Urothelium cell line (cell line): ENCODE results near the gene LAMC1.

Experiments
- DNase-seq: peaks from one replicate; pipeline ENCODE4 v3.0.0; 2011; ENCODE audit warnings: low spot score, mixed read lengths
- FAIRE-seq: peaks from 2 replicates; lab custom pipeline; 2011; peaks lifted over from hg19 to GRCh38; lab: Jason Lieb, UNC

The LAMC1 gene

GRCh38 chr1:183180218-183180617 lies 157.0 kb downstream of the LAMC1 start:
- FAIRE-seq (no peak), DNase-seq (peak; percentile 36)

- no peak for FAIRE-seq
- peak; percentile 73 for DNase-seq
Measured at GRCh38 chr1:183180634-183181056, 157.4 kb downstream of the LAMC1 start.

- DNase-seq (peak; percentile 86), FAIRE-seq (no peak)
Measured at GRCh38 chr1:183185941-183186490, 162.8 kb downstream of the LAMC1 start, which contains the start of gene LAMC2. Gene LAMC2 (plus strand): TSS chr1:183186264. CDS start chr1:183186353, 89 bp downstream.

- FAIRE-seq, result peak; percentile 67
- DNase-seq, result no peak
Measured at GRCh38 chr1:183186841-183187240, 163.6 kb downstream of the LAMC1 start.

GRCh38 chr1:183188240-183188639 lies 165.0 kb downstream of the LAMC1 start:
- DNase-seq (no peak), FAIRE-seq (no peak)

- peak; percentile 37 for DNase-seq
- no peak for FAIRE-seq
Measured at GRCh38 chr1:183191833-183192232, 168.6 kb downstream of the LAMC1 start.

GRCh38 chr1:183193963-183194525 lies 170.8 kb downstream of the LAMC1 start:
- DNase-seq (no peak), FAIRE-seq (no peak)

- peak; percentile 25 for DNase-seq
- no peak for FAIRE-seq
Measured at GRCh38 chr1:183194527-183195141, 171.4 kb downstream of the LAMC1 start.

GRCh38 chr1:183195142-183195574 lies 171.9 kb downstream of the LAMC1 start:
- DNase-seq, result peak; percentile 49
- FAIRE-seq, result no peak
